Skeletal muscle tissue (tissue), 4 donors: ENCODE results near the gene LYSMD1. TPM values are rescaled to one million over a fixed set of nuclear protein-coding genes. Genes with fewer than 3 reads are reported as not detected.

Experiments used
- H3K27ac ChIP-seq: one replicate; pipeline ENCODE4 v1.7.0; 2013; ENCODE audit warnings: mild to moderate bottlenecking, low read depth, low read length, inconsistent platforms
- H3K27me3 ChIP-seq, 3 donors: one replicate each; pipeline ENCODE4 v1.7.0; 2013; ENCODE audit warnings: low read length in 3 of 3; ENCODE audit not compliant: control insufficient read depth in 3 of 3, insufficient read depth in 3 of 3
- H3K36me3 ChIP-seq, 3 donors: one replicate each; pipeline ENCODE4 v1.7.0; 2013; ENCODE audit warnings: low read length in 3 of 3; ENCODE audit not compliant: control insufficient read depth in 3 of 3, insufficient read depth in 3 of 3
- H3K4me1 ChIP-seq, 3 donors: one replicate each; pipeline ENCODE4 v1.7.0; 2013; ENCODE audit warnings: low read length in 3 of 3, mild to moderate bottlenecking in 3 of 3; ENCODE audit not compliant: control insufficient read depth in 3 of 3, insufficient read depth in 3 of 3
- H3K4me3 ChIP-seq, 3 donors: one replicate each; pipeline ENCODE4 v1.7.0; 2013; ENCODE audit warnings: low read length in 3 of 3
- H3K9ac ChIP-seq, 3 donors: one replicate each; pipeline ENCODE4 v1.7.0; 2013; ENCODE audit warnings: low read length in 3 of 3, mild to moderate bottlenecking in 3 of 3, moderate library complexity in 2 of 3, low read depth in 1 of 3
- H3K9me3 ChIP-seq, 3 donors: one replicate each; pipeline ENCODE4 v1.7.0; 2013; ENCODE audit warnings: low read length in 3 of 3; ENCODE audit not compliant: control insufficient read depth in 3 of 3
- total RNA-seq: library from RNA; depleted of rRNA; stranded (reverse); fragments of >200 nt; gene quantifications from one replicate; pipeline ENCODE4 v1.2.3, GENCODE V29; 2014
- donor health status: Osteomylitis.

The LYSMD1 gene
- total RNA-seq, 1 donor from 2014 or later, result 9.9 TPM

- Histone ChIP-seq H3K4me3 (peak overlapping the region; percentile 97 to 99 (median 97)), H3K36me3 (peaks cover 13 to 28% (median 23%) of the 10 kb centered on the region in 3 donors)
Measured at GRCh38 chr1:151144474-151145303, 21.0 kb downstream of the LYSMD1 start.

GRCh38 chr1:151143986-151144385 is 21.7 kb downstream of the LYSMD1 start:
- H3K27ac ChIP-seq, result peak overlapping the region; percentile 97
- H3K4me1 ChIP-seq, result peaks cover 48 to 80% (median 65%) of the 10 kb centered on the region in 3 donors
- H3K9me3 ChIP-seq, result no peaks in the 10 kb centered on the region
- H3K9ac ChIP-seq, result peak overlapping the region; percentile 97 to 99 (median 99)
- H3K27me3 ChIP-seq, result no peaks in the 10 kb centered on the region
- H3K4me3 ChIP-seq, result peak overlapping the region; percentile 97 to 99 (median 97)
- peaks cover 20 to 35% (median 30%) of the 10 kb centered on the region in 3 donors for H3K36me3 ChIP-seq

More at GRCh38 chr1:151144474-151145303, 21.0 kb downstream of the LYSMD1 start:
- peaks cover 48 to 74% (median 61%) of the 10 kb centered on the region in 3 donors for H3K4me1 ChIP-seq
- peak overlapping the region; percentile 97 for H3K27ac ChIP-seq
- H3K9ac ChIP-seq, result peak overlapping the region; percentile 97 to 99 (median 99)
- no peaks in the 10 kb centered on the region for H3K27me3 ChIP-seq
- H3K9me3 ChIP-seq, result no peaks in the 10 kb centered on the region

- peak overlapping the region; percentile 97 to 99 (median 97) for H3K4me3 ChIP-seq
Measured at GRCh38 chr1:151143057-151143435, 22.7 kb downstream of the LYSMD1 start.

GRCh38 chr1:151142411-151143056 is 23.2 kb downstream of the LYSMD1 start:
- Histone ChIP-seq H3K4me1 (peaks cover 43 to 78% (median 69%) of the 10 kb centered on the region in 3 donors), H3K9me3 (no peaks in the 10 kb centered on the region), H3K27me3 (no peaks in the 10 kb centered on the region), H3K9ac (peak overlapping the region; percentile 57 to 99 (median 99)), H3K4me3 (peak overlapping the region; percentile 20 to 65 (median 34)), H3K27ac (peak overlapping the region; percentile 97), H3K36me3 (peaks cover 33 to 49% (median 43%) of the 10 kb centered on the region in 3 donors)

More at GRCh38 chr1:151143057-151143435, 22.7 kb downstream of the LYSMD1 start:
- Histone ChIP-seq H3K27me3 (no peaks in the 10 kb centered on the region), H3K27ac (peak overlapping the region; percentile 97), H3K36me3 (peaks cover 28 to 44% (median 38%) of the 10 kb centered on the region in 3 donors), H3K9me3 (no peaks in the 10 kb centered on the region), H3K9ac (peak overlapping the region; percentile 97 to 99 (median 99)), H3K4me1 (peaks cover 48 to 80% (median 68%) of the 10 kb centered on the region in 3 donors)

GRCh38 chr1:151137789-151138188 is 27.9 kb downstream of the LYSMD1 start:
- no peaks in the 10 kb centered on the region for H3K27me3 ChIP-seq
- peaks cover 74 to 77% (median 75%) of the 10 kb centered on the region in 3 donors for H3K36me3 ChIP-seq
- H3K4me1 ChIP-seq, result peaks cover 39 to 75% (median 73%) of the 10 kb centered on the region in 3 donors
- no peak overlapping the region for H3K9ac ChIP-seq
- no peak overlapping the region for H3K27ac ChIP-seq
- no peak overlapping the region for H3K4me3 ChIP-seq
- H3K9me3 ChIP-seq, result no peaks in the 10 kb centered on the region

- Histone ChIP-seq H3K9me3 (no peaks in the 10 kb centered on the region), H3K4me1 (peaks cover 36 to 65% (median 59%) of the 10 kb centered on the region in 3 donors), H3K36me3 (peaks cover 70 to 78% (median 70%) of the 10 kb centered on the region in 3 donors), H3K27ac (peak overlapping the region; percentile 64), H3K9ac (peak overlapping the region; percentile 14 to 62 (median 23)), H3K4me3 (no peak overlapping the region), H3K27me3 (no peaks in the 10 kb centered on the region)
Measured at GRCh38 chr1:151135433-151136385, 30.0 kb downstream of the LYSMD1 start.

- no peaks in the 10 kb centered on the region for H3K27me3 ChIP-seq
- H3K27ac ChIP-seq, result peak overlapping the region; percentile 44
- peak overlapping the region in 2 of 3 donors; percentile 14 to 62 for H3K9ac ChIP-seq
- peaks cover 39 to 60% (median 54%) of the 10 kb centered on the region in 3 donors for H3K4me1 ChIP-seq
- H3K36me3 ChIP-seq, result peaks cover 64 to 73% (median 65%) of the 10 kb centered on the region in 3 donors
- H3K9me3 ChIP-seq, result no peaks in the 10 kb centered on the region
- H3K4me3 ChIP-seq, result no peak overlapping the region
Measured at GRCh38 chr1:151134991-151135390, 30.7 kb downstream of the LYSMD1 start.

GRCh38 chr1:151134396-151134795 is 31.3 kb downstream of the LYSMD1 start:
- Histone ChIP-seq H3K27ac (no peak overlapping the region), H3K9me3 (no peaks in the 10 kb centered on the region), H3K9ac (no peak overlapping the region), H3K36me3 (peaks cover 58 to 67% (median 60%) of the 10 kb centered on the region in 3 donors), H3K4me1 (peaks cover 39 to 54% (median 48%) of the 10 kb centered on the region in 3 donors), H3K27me3 (no peaks in the 10 kb centered on the region), H3K4me3 (no peak overlapping the region)
